Effector CD8-positive, alpha-beta T cell (primary cell): ENCODE results near the gene BARX2.

Source experiments
- DNase-seq: peaks from one replicate; lab custom pipeline; 2025; lab: John Stamatoyannopoulos, UW

Gene BARX2

DNA sequence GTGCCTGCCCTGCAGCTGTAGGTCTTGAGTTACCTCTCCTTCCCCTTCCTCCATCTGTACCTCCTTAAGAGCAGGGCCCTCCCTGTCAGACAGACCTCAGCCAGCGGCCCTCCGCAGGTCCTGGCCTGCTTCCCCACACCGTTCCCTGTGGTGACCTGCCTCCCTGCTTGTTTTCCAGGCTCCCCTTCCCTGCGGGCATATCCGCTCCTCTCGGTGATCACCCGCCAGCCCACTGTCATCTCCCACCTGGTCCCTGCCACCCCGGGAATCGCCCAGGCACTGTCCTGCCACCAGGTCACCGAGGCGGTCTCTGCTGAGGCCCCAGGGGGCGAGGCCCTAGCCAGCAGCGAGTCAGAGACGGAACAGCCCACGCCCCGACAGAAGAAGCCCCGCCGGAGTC is 60.9 kb downstream of the BARX2 start:
- no peak for DNase-seq

DNA sequence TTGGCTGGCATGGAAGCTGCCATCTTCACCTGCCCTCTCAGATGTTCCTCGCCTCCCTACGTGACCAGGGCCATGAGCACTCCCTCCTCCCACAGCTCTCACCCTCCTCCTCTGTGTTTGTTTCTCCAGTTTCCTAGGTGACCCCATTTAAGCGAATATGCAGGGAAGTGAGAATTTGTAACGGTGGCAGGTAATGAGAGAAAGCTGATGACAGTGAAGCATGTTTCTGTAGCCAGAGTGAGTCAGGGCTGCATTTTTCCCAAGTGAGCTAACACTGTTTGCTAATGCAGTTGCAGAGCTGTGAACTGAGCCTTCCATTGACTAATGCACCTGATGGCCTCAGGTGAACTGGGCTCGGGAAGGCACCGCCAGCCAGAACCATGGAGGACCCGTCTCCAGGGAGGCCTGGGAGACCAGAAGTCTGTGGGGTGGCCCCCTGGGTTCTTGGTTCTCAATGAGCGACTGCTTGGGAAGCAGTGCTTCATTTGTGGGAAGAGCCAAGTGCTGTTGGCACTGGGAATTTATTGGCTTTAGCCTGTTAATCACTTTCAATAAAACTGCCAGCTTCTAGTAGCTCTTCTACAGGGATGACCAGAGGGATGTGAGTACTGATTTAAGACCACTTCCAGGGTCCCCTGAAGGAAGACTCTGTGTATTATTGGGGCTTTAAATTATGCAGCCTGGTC is 64.5 kb downstream of the BARX2 start:
- no peak for DNase-seq

DNA sequence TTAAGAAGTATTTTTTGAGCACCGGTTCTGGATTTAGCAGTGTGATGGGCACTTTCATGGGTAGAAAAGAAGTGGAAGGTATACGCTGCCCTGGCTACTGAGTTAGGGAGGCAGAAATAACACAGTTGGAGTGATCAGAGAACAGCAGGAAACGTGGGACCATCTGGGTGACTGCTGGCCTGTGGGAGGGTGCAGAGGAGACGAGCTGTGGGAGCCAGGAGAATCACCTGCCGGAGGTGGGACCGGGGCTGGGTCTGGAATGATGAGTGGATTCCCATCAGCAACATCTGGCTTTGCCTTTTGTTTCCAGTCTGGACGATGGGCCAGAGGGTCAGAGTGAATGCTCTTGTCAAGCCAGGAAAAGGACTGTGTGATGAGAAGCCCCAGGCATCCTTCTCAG is 66.5 kb downstream of the BARX2 start:
- DNase-seq = no peak

DNA sequence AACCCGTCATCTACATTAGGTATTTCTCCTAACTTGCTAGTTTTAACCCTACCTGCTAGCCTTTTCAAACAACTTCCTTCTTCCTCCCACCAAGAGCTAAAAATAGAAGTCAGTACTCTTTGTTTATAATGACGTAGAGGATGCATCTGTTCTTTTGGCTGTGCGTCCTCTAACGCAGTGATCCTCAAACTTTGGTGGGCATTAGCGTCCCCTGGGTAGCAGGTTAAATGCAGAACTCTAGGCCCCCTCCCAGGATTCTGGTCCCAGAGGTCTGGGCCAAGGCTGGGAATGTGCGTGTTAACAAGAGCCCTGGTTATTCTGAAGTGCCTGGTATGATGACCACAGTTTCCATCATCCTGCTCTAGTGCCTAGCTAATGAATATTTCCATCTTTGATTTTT is 67.6 kb downstream of the BARX2 start:
- DNase-seq = no peak

DNA sequence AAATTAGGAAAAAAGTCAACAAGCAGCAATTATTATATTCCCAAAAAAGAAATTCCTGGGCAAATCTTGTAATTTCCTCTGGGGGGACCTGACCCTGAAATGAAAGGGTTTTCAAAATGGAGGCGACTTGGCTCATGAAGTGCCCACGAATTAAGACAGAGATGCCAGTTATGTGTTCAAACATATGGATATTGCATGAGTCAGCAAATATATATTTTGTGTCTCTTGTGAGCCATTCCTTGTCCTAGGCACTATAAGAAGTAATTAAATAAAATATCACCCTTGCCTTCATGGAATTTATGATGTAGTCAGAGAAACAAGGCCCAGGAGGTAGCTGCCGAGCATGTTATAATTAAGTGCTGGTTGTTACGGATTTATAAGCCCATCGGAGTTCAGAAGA is 68.6 kb downstream of the BARX2 start:
- DNase-seq = no peak

DNA sequence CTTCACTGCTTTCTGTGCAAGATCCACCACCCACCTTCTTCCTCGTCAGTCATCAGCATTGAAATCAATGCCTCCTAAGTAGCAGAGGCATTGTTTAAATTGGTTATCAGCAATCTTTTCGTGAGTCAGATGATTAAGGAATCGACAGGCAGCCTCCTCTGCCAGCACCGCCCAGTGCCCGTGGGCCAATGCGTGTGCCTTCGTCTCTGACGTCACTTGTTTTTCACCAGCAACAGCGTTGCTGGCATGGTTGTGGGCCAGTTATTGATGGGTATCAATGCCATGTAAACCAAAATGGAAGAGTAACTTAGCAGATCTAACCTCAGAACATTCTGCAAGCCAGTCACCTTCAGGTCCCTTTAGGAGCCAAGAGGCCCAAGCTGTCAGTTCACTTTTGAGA is 69.6 kb downstream of the BARX2 start:
- DNase-seq = no peak

DNA sequence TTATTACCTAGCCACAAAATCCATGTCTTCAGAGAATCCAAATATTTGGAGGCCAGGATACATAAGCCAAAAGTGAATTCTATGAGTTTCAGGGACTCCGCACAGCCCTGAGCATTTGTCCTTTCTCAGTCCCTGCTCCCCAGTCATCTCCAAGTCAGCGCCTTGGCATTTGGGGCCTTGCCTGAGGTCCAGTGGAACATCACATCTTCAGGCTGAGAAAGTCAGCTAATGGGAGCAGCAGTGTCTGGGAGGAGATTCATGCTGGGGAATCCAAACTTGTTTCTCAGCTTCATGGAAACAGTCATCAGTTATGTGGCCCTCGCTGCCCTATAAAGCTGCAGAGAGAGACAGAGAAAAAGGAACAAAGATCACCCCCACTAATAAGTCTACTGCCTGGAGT is 70.9 kb downstream of the BARX2 start:
- no peak for DNase-seq

DNA sequence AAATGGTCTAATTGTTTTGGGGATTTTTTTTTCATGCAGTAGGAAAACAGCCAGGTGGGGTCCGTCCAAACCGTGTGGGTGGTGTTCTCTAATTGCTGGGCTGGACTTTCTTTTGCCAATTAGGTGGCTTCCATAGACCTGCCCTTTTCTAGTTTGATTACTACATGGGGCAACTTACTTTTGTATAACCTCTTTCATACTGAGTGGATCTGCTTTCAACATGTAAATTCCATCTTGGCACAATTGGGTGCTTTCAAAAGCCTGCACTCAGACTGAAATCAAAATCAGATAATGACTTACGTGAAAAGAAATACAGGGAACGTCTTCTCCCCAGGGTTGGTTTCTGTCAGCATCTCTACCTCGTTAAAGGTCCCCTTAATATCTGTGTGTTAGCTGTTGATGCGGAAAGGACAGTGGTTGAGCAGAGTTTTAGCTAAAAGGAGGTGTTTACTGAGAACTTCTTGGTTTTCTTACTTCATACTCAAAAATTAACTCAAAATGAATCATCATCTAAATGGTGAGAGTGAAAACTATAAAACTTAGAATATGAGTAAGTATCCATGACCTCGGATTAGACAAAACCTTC is 72.1 kb downstream of the BARX2 start:
- no peak for DNase-seq

DNA sequence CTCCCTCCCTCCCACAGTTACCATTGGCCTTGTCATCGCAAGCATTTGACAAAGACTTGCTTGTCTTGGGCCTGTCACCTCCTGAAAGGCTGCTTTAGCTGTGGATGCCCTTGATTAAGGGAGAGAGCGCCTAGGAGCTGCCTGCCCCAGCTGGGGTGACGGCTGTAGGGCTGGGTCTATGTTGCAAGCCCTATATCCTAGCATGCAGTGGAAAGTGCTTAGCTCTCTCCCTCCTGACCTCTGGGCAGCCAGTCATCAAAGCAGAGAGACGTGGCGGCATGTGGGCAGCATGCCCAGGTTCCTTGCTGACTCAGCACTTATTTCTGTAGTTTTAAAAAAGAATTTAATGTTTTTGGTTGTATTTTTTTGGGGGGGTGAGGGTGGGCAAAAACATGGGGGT is 75.9 kb downstream of the BARX2 start:
- DNase-seq = no peak

DNA sequence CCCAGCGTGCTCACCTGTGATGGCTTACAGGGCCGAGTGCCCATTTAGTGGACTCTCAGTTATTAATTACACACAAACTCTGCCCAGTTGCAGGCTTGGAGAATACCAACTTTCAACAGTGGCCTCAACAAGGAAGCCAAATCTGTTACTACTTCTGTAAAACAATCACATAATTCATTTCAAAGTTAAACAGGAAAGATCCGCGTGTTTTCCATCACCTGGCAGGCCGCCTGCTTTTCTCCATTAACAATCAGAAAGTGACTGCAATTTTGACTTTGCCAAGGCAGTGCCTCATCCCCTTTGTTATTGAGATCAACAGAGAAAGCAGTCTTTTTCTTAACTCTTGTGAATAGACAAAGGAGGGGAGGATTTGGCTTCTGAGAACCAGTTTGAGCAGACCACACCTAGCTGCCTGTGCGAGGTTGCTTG is 77.7 kb downstream of the BARX2 start:
- DNase-seq = no peak

DNA sequence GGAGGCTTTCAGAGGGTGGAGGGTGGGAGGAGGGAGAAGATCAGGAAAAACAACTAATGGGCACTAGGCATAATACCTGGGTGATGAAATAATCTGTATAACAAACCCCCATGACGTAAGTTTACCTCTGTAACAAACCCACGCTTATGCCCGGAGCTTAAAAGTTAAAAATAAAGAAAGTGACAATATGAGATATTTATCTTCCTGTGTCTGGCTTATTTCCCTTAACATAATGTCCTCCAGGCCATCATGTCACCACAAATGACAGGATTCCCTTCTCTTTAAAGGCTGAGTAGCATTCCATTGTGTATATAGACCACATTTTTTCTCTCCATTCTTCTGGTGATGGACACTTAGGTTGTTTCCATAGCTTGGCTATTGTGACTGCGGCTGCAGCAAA is 79.5 kb downstream of the BARX2 start:
- no peak for DNase-seq

DNA sequence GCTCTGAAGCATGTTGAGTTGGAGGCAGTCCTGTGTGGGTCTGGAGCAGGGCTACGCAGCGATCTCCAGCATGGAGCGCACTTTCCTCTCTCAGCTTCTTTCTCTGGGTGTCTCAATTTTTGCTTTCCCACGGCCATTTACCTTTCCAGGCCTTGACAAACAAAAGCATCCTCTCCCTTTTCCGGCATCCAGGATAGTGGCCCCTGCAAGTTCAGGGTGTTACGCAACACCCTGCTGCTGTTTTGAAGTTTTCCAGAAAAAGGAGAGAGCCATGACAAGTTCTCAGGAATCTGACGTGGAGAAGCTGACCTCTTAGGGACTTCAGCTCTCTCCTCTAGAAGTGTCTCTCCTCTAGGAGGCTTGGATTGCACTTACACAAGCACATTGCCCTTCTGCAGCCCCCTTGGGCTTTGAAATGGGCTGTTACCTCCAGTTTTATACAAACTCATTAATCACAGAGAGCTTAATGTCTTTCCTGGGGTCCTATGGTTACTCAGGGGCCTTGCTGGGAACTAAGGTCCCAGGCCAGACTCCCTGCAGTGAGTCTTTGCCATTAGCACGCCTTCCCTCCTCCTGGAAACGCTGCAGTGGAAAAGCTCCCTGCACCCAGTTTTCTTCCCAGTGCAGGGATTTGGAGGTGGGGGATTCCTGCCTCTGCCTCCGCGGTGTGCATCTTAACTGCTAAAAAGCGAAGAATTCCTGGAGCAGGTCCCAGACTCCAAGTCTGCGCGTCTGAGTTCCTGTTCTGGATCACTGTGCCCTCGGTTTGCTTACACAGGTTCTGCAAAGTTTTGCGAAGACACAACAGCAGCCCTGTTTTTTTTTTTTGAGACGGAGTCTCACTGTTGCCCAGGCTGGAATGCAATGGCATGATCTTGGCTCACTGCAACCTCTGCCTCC is 80.4 kb downstream of the BARX2 start:
- DNase-seq = no peak

DNA sequence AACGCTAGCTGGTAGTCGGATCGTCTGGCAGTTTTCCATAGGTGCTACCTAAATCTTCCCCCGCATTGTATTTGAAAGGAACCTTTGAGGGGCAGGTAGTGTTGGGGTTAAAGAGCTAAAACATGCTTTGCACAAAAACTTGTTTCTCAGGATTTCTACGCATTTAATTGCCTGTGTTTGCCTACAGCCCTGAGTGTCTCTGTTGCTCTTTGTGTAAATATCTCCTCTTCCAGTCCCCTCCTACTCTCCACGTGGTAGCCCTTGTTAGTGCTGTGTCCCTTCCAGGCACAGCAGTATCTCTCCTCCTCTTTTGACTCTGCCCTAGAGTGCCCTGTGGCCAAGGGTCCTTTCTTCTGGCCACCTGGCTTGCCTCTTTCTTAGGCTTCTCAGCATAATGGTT is 81.7 kb downstream of the BARX2 start:
- DNase-seq = no peak

DNA sequence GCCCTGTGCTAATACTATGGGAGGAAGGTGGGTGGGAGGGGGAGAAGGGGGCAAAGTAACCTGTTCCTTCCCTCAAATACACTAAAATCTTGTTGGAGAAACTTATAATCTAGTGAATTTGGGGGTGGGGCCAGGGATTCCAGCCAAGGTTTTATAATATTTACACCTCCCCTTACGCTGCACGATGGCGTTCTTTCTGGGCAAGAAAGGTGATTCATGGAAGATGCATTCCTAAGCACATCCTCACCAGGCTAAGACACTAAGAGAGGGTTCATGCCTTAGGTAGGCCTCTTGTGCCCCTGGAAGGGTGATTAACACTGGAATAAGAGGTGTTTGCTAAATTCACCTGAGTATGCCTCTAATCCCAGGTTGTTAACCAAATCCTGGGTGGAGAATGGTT is 82.6 kb downstream of the BARX2 start:
- DNase-seq = no peak

DNA sequence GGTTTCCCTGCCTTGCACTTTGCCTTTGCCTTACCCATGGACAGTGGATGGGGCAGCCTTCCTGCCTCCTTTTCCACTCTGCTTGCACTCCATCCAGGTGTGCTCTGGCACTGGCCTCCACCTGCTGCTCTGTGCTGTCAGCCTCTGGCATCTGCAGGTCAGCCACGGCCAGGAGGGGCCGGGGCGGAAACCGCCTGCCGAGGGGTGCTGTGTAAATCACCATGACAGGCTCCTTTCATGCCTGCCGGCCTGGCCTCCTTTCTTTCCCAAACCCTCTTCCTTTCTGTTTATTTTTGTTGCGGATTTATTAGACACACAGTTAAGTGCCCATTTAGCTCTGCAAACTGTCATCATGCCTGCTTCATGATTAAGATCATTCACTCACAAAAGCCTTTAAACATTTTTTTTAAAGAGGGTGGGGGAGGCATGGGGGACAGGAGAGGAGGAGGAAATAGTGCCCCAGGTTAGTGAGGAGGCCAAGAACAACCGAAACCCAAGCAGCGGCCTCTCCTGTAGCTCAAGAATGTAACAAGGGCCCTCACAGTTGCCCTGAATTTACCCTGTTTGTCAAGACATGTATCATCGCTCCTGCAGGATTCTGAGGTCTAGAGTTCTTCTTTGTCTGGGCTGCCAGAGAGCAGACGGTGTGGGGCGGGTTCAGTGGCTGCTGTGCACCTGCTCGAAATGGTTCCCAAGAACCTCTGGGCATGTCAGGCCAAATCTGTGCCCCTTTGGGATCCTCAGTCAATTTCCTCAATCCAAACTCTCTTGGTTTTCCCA is 83.3 kb downstream of the BARX2 start:
- no peak for DNase-seq

DNA sequence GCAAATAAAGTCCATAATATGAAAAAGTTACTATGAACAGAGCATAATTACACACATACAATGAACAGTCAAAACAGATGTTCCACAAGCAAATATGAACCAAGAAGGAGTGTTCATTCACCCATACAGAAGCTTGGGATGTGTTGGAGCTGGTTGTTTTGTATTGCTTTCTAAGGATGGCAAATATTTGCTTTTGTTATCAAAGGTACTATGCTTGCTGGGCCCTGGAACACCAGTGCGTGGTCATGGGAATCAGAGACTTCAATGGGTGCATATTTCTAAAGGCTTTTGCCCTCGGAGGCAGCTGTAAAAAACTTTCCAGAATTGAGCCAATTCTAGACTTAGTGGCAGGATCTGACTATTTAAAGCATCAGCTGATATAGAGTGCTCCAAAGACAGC is 85.1 kb downstream of the BARX2 start:
- no peak for DNase-seq

DNA sequence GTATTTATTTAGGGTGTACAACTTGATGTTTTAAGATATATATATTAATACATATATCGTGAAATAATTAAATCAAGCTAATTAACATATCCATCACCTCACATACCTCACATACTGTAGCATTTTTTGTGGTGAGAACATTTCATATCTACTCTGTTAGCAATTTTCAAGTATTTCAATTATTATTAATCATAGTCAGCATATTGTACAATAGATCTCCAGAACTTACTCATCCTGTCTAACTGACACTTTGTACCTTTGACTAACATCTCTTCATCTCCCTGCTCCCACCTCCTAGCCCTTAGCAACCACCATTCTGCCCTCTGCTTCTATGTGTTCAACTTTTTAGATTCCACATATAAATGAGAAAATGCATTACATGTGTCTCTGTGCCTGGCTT is 108.4 kb downstream of the BARX2 start:
- DNase-seq = no peak

DNA sequence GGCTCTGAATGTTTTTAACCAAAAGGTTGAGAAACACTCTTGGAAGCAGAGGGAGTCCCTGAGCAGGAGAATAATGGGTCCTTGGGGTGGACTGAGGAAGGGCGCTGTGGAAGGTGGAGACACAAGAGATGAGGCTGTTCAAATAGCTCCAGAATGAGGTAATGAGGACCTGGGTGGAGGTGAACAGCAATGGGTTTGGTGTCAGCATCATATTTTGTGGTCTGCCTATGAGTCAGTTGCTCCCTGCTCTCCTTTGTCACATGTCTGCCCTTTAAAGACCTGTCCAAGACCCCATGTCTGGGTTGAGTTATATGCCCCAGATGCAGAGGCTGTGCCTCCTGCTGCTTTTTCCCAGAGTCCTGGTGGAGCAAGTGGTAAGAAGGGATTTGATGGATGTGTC is 113.6 kb downstream of the BARX2 start:
- no peak for DNase-seq

DNA sequence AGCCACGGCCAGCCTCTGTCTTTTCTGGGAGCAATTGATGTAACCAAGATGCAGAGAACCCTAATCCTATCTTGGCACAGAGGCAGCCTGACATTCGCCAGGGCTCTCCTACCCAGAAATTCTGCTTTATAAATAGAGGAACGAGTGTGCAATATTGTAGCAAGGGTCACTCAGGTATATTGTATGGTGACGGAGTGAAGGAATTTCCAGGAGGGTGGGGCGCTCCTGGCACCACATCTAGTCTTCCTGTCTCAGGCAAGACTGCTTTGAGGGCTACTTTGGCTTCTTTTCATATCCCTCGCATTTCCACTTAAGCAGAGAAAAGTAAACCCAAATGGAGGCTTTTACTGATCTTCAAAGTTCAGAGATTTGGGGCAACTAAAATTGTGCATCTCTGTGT is 114.4 kb downstream of the BARX2 start:
- no peak for DNase-seq

DNA sequence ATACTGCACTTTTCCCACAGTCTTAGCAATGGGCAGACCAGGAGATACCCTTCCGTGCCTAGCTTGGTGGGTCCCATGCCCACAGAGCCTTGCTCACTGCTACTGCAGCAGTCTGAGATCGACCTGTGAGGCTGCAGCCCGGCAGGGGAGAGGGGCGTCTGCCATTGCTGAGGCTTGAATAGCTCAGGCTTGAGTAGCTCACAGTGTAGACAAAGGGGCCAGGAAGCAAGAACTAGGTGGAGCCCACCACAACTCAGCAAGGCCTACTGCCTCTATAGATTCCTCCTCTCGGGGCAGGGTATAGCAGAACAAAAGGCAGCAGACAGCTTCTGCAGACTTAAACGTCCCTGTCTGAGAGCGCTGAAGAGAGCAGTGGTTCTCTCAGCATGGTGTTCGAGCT is 118.1 kb downstream of the BARX2 start:
- no peak for DNase-seq
